ENCODE data around the gene CTDSPL.

CTDSPL gene

GRCh38 chr3:37853691-37854413, 7.8 kb upstream of the CTDSPL start:
- no peak for DNase-seq

GRCh38 chr3:37855363-37855970, 6.2 kb upstream of the CTDSPL start:
- DNase-seq, result peak; percentile 65

- DNase-seq, result no peak
These were observed 5.3 kb upstream of the CTDSPL start for GRCh38 chr3:37856381-37856780.

- DNase-seq, result no peak
These were observed 2.9 kb upstream of the CTDSPL start for GRCh38 chr3:37858742-37859141.

GRCh38 chr3:37859354-37859753, 2.3 kb upstream of the CTDSPL start:
- DNase-seq, result no peak

- DNase-seq, result no peak
These were observed 1.8 kb upstream of the CTDSPL start for GRCh38 chr3:37859908-37860199.

- no peak for DNase-seq
These were observed 681 bp downstream of the CTDSPL start for GRCh38 chr3:37862219-37862902.

- DNase-seq, result no peak
These were observed 1.5 kb downstream of the CTDSPL start for GRCh38 chr3:37862903-37863815.

GRCh38 chr3:37863949-37864822, 2.5 kb downstream of the CTDSPL start:
- DNase-seq, result no peak

GRCh38 chr3:37864904-37865303, 3.2 kb downstream of the CTDSPL start:
- no peak for DNase-seq

- no peak for DNase-seq
These were observed 5.5 kb downstream of the CTDSPL start for GRCh38 chr3:37867144-37867543.

GRCh38 chr3:37871858-37872257, 10.2 kb downstream of the CTDSPL start:
- no peak for DNase-seq

GRCh38 chr3:37872413-37873160, 10.9 kb downstream of the CTDSPL start:
- no peak for DNase-seq

GRCh38 chr3:37876279-37876678, 14.6 kb downstream of the CTDSPL start:
- no peak for DNase-seq

GRCh38 chr3:37882711-37883110, 21.0 kb downstream of the CTDSPL start:
- DNase-seq, result no peak

GRCh38 chr3:37885814-37886213, 24.1 kb downstream of the CTDSPL start:
- no peak for DNase-seq

GRCh38 chr3:37886395-37886794, 24.7 kb downstream of the CTDSPL start:
- no peak for DNase-seq

GRCh38 chr3:37887062-37887461, 25.4 kb downstream of the CTDSPL start:
- DNase-seq, result no peak

- no peak for DNase-seq
These were observed 26.1 kb downstream of the CTDSPL start for GRCh38 chr3:37887824-37888223.

- DNase-seq, result no peak
These were observed 26.7 kb downstream of the CTDSPL start for GRCh38 chr3:37888421-37888820.

GRCh38 chr3:37890522-37890921, 28.8 kb downstream of the CTDSPL start:
- DNase-seq, result no peak

- DNase-seq, result no peak
These were observed 29.5 kb downstream of the CTDSPL start for GRCh38 chr3:37891227-37891626.
